HEK293 (cell line): ENCODE measurements around the gene PELI3.

Experiments used
- BCL11A ChIP-seq: fragments of 450-650 bp; formaldehyde crosslinking; IDR thresholded peaks from 2 replicates; pipeline ENCODE4 v1.5.1; 2016; ENCODE audit warnings: low read depth, missing biosample characterization, missing genetic modification characterization
- GFI1B ChIP-seq: fragments of 450-650 bp; formaldehyde crosslinking; IDR thresholded peaks from 2 replicates; pipeline ENCODE4 v1.5.1; 2016; ENCODE audit warnings: missing biosample characterization, missing genetic modification characterization
- HOXC10 ChIP-seq: sonication (generic); formaldehyde crosslinking; IDR thresholded peaks from 2 replicates; pipeline ENCODE4 v1.8.1; 2023; ENCODE audit warnings: mild to moderate bottlenecking, missing genetic modification reagents
- IKZF3 ChIP-seq: fragments of 450-650 bp; IDR thresholded peaks from 2 replicates; pipeline ENCODE4 v1.5.0; 2018; ENCODE audit warnings: missing biosample characterization, mild to moderate bottlenecking, missing genetic modification characterization, moderate library complexity
- KLF8 ChIP-seq: fragments of 450-650 bp; formaldehyde crosslinking; IDR thresholded peaks from 2 replicates; pipeline ENCODE4 v1.5.1; 2016; ENCODE audit warnings: missing biosample characterization, missing genetic modification characterization
- OSR2 ChIP-seq: fragments of 450-650 bp; formaldehyde crosslinking; IDR thresholded peaks from 2 replicates; pipeline ENCODE4 v1.5.1; 2016; ENCODE audit warnings: missing biosample characterization, missing genetic modification characterization
- RBAK ChIP-seq: fragments of 450-650 bp; formaldehyde crosslinking; IDR thresholded peaks from 2 replicates; pipeline ENCODE4 v1.5.1; 2016; ENCODE audit warnings: missing biosample characterization, missing genetic modification characterization
- SCRT2 ChIP-seq: fragments of 450-650 bp; formaldehyde crosslinking; IDR thresholded peaks from 2 replicates; pipeline ENCODE4 v1.5.1; 2016; ENCODE audit warnings: missing biosample characterization, missing genetic modification characterization
- SP7 ChIP-seq: fragments of 450-650 bp; formaldehyde crosslinking; IDR thresholded peaks from 2 replicates; pipeline ENCODE4 v1.5.1; 2016; ENCODE audit warnings: missing biosample characterization, missing genetic modification characterization
- ZBTB21 ChIP-seq: fragments of 450-650 bp; formaldehyde crosslinking; IDR thresholded peaks from 2 replicates; pipeline ENCODE4 v1.5.1; 2017; ENCODE audit warnings: missing biosample characterization, missing genetic modification characterization
- ZBTB8A ChIP-seq: fragments of 450-650 bp; formaldehyde crosslinking; IDR thresholded peaks from 2 replicates; pipeline ENCODE4 v1.5.1; 2016; ENCODE audit warnings: missing biosample characterization, missing genetic modification characterization
- ZFP69B ChIP-seq: fragments of 450-650 bp; formaldehyde crosslinking; IDR thresholded peaks from 2 replicates; pipeline ENCODE4 v1.5.1; 2016; ENCODE audit warnings: missing biosample characterization, missing genetic modification characterization
- ZIC2 ChIP-seq: fragments of 450-650 bp; formaldehyde crosslinking; IDR thresholded peaks from 2 replicates; pipeline ENCODE4 v1.5.1; 2016; ENCODE audit warnings: missing biosample characterization, missing genetic modification characterization
- ZNF157 ChIP-seq: fragments of 450-650 bp; formaldehyde crosslinking; IDR thresholded peaks from 2 replicates; pipeline ENCODE4 v1.5.1; 2016; ENCODE audit warnings: missing biosample characterization, missing genetic modification characterization
- ZNF184 ChIP-seq: fragments of 450-650 bp; IDR thresholded peaks from 2 replicates; pipeline ENCODE4 v1.5.1; 2018; ENCODE audit warnings: missing biosample characterization, mild to moderate bottlenecking, missing genetic modification characterization
- ZNF19 ChIP-seq: fragments of 450-650 bp; formaldehyde crosslinking; IDR thresholded peaks from 2 replicates; pipeline ENCODE4; 2016; ENCODE audit warnings: missing biosample characterization, missing genetic modification characterization, low read depth
- ZNF2 ChIP-seq: fragments of 450-650 bp; formaldehyde crosslinking; IDR thresholded peaks from 2 replicates; pipeline ENCODE4 v1.5.1; 2016; ENCODE audit warnings: missing biosample characterization, missing genetic modification characterization
- ZNF24 ChIP-seq: fragments of 450-650 bp; formaldehyde crosslinking; IDR thresholded peaks from 2 replicates; pipeline ENCODE4 v1.5.1; 2016; ENCODE audit warnings: missing biosample characterization, missing genetic modification characterization
- ZNF394 ChIP-seq: fragments of 450-650 bp; formaldehyde crosslinking; IDR thresholded peaks from 2 replicates; pipeline ENCODE4 v1.5.1; 2016; ENCODE audit warnings: missing biosample characterization, missing genetic modification characterization, mild to moderate bottlenecking, moderate library complexity, borderline replicate concordance
- ZNF548 ChIP-seq: fragments of 450-650 bp; formaldehyde crosslinking; IDR thresholded peaks from 2 replicates; pipeline ENCODE4 v1.5.1; 2016; ENCODE audit warnings: missing biosample characterization, missing genetic modification characterization
- ZNF626 ChIP-seq: fragments of 450-650 bp; sonication (Bioruptor Pico); formaldehyde crosslinking; IDR thresholded peaks from 2 replicates; pipeline ENCODE4 v1.5.1; 2018; ENCODE audit warnings: missing biosample characterization, missing genetic modification characterization, inconsistent platforms
- ZNF658 ChIP-seq: fragments of 450-650 bp; formaldehyde crosslinking; IDR thresholded peaks from 2 replicates; pipeline ENCODE4; 2016; ENCODE audit warnings: missing biosample characterization, missing genetic modification characterization
- ZNF707 ChIP-seq: fragments of 450-650 bp; formaldehyde crosslinking; IDR thresholded peaks from 2 replicates; pipeline ENCODE4 v1.5.1; 2016; ENCODE audit warnings: missing biosample characterization, missing genetic modification characterization
- ZNF830 ChIP-seq: fragments of 450-650 bp; IDR thresholded peaks from 2 replicates; pipeline ENCODE4 v1.5.0; 2018; ENCODE audit warnings: missing biosample characterization, missing genetic modification characterization, low read depth, mild to moderate bottlenecking, moderate library complexity
- ZNF837 ChIP-seq: fragments of 450-650 bp; formaldehyde crosslinking; IDR thresholded peaks from 2 replicates; pipeline ENCODE4 v1.5.1; 2016; ENCODE audit warnings: missing biosample characterization, missing genetic modification characterization
- ZNF843 ChIP-seq: fragments of 450-650 bp; formaldehyde crosslinking; IDR thresholded peaks from 2 replicates; pipeline ENCODE4 v1.5.1; 2016; ENCODE audit warnings: missing biosample characterization, missing genetic modification characterization
- TF ChIP-seq, protein P1 (sequence below): fragments of 450-650 bp; formaldehyde crosslinking; conservative IDR thresholded peaks from 2 replicates; pipeline ENCODE4 v1.5.1; 2016; ENCODE audit warnings: low read depth, missing biosample characterization, missing genetic modification characterization
- TF ChIP-seq, protein P2 (sequence below): fragments of 450-650 bp; formaldehyde crosslinking; IDR thresholded peaks from 2 replicates; pipeline ENCODE4 v1.5.1; 2016; ENCODE audit warnings: missing biosample characterization, missing genetic modification characterization
- TF ChIP-seq, protein P3 (sequence below): fragments of 450-650 bp; formaldehyde crosslinking; IDR thresholded peaks from 2 replicates; pipeline ENCODE4 v1.5.1; 2017; ENCODE audit warnings: missing biosample characterization, missing genetic modification characterization
- TF ChIP-seq, protein P4 (sequence below): fragments of 450-650 bp; formaldehyde crosslinking; IDR thresholded peaks from 2 replicates; pipeline ENCODE4 v1.5.1; 2016; ENCODE audit warnings: missing biosample characterization, missing genetic modification characterization
- TF ChIP-seq, protein P5 (sequence below): fragments of 450-650 bp; formaldehyde crosslinking; IDR thresholded peaks from 2 replicates; pipeline ENCODE4; 2016; ENCODE audit warnings: missing biosample characterization, missing genetic modification characterization

PELI3 gene

DNA sequence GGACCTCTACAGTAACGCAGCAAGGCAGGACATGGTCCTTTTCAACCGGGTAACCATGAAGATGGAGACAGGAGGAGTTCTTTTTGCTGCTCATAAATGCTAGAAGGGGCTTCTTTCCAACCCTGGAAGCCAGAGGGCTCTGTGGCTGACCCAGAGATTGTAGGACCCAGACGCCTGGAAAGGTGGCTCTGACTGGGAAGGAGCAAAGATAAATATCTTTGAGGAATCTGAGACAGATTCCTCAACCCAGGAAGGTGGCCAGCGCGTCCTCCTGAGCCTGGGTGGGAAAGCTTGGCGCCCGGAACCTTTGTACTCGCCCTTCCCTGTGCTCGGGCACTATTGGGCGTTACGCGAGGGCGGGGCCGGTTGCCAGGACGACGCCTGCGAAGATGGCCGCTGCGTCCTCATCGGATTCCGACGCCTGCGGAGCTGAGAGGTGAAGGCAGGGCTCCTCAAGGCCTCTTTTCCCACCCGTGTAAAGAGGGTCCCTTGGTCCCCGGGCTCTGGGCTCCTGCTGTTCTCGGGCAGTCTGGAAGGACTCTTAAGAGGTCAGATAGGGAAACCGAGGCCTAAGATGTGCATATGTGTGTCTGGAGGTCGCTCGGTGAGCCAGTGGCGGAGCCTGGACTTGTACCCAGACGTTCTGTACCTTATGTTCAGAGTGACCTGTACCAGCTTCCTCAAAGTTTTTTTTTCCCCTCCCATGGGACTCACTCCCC is 43.7 kb downstream of the PELI3 start, which contains the start of gene BBS1 (continued):
- TF ChIP-seq, protein P1, sequence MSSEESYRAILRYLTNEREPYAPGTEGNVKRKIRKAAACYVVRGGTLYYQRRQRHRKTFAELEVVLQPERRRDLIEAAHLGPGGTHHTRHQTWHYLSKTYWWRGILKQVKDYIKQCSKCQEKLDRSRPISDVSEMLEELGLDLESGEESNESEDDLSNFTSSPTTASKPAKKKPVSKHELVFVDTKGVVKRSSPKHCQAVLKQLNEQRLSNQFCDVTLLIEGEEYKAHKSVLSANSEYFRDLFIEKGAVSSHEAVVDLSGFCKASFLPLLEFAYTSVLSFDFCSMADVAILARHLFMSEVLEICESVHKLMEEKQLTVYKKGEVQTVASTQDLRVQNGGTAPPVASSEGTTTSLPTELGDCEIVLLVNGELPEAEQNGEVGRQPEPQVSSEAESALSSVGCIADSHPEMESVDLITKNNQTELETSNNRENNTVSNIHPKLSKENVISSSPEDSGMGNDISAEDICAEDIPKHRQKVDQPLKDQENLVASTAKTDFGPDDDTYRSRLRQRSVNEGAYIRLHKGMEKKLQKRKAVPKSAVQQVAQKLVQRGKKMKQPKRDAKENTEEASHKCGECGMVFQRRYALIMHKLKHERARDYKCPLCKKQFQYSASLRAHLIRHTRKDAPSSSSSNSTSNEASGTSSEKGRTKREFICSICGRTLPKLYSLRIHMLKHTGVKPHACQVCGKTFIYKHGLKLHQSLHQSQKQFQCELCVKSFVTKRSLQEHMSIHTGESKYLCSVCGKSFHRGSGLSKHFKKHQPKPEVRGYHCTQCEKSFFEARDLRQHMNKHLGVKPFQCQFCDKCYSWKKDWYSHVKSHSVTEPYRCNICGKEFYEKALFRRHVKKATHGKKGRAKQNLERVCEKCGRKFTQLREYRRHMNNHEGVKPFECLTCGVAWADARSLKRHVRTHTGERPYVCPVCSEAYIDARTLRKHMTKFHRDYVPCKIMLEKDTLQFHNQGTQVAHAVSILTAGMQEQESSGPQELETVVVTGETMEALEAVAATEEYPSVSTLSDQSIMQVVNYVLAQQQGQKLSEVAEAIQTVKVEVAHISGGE (tag by site-specific recombination), result peak; percentile 99
- TF ChIP-seq ZNF394 (tag by site-specific recombination) (peak; percentile 27; the same call in 1 of the 2 replicates), ZNF837 (tag by site-specific recombination) (no peak), ZNF157 (no peak), HOXC10 (CRISPR knock-in tag) (no peak), ZNF707 (tag by site-specific recombination) (no peak), SP7 (tag by site-specific recombination) (peak; percentile 86), SCRT2 (tag by site-specific recombination) (no peak), ZNF830 (no peak), ZNF24 (tag by site-specific recombination) (0 out of 2 replicates have a peak, but pooled peaks have one; percentile 54), ZNF658 (no peak), ZBTB8A (tag by site-specific recombination) (peak; percentile 69), BCL11A (tag by site-specific recombination) (no peak), ZFP69B (tag by site-specific recombination) (no peak), ZNF548 (tag by site-specific recombination) (no peak), ZNF2 (0 out of 2 replicates have a peak, but pooled peaks have one; percentile 61), KLF8 (tag by site-specific recombination) (peak; percentile 92), RBAK (tag by site-specific recombination) (no peak), ZBTB21 (tag by site-specific recombination) (no peak), ZNF843 (tag by site-specific recombination) (peak; percentile 19; the same call in 1 of the 2 replicates), OSR2 (no peak), ZIC2 (tag by site-specific recombination) (no peak), IKZF3 (tag by site-specific recombination) (no peak), GFI1B (tag by site-specific recombination) (no peak), ZNF184 (tag by site-specific recombination) (0 out of 2 replicates have a peak, but pooled peaks have one; percentile 15), ZNF626 (tag by site-specific recombination) (no peak), ZNF19 (no peak)
- TF ChIP-seq, protein P2, sequence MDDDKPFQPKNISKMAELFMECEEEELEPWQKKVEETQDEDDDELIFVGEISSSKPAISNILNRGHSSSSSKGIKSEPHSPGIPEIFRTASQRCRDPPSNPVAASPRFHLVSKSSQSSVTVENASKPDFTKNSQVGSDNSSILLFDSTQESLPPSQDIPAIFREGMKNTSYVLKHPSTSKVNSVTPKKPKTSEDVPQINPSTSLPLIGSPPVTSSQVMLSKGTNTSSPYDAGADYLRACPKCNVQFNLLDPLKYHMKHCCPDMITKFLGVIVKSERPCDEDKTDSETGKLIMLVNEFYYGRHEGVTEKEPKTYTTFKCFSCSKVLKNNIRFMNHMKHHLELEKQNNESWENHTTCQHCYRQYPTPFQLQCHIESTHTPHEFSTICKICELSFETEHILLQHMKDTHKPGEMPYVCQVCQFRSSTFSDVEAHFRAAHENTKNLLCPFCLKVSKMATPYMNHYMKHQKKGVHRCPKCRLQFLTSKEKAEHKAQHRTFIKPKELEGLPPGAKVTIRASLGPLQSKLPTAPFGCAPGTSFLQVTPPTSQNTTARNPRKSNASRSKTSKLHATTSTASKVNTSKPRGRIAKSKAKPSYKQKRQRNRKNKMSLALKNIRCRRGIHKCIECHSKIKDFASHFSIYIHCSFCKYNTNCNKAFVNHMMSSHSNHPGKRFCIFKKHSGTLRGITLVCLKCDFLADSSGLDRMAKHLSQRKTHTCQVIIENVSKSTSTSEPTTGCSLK (tag by site-specific recombination), result no peak
- TF ChIP-seq, protein P3, sequence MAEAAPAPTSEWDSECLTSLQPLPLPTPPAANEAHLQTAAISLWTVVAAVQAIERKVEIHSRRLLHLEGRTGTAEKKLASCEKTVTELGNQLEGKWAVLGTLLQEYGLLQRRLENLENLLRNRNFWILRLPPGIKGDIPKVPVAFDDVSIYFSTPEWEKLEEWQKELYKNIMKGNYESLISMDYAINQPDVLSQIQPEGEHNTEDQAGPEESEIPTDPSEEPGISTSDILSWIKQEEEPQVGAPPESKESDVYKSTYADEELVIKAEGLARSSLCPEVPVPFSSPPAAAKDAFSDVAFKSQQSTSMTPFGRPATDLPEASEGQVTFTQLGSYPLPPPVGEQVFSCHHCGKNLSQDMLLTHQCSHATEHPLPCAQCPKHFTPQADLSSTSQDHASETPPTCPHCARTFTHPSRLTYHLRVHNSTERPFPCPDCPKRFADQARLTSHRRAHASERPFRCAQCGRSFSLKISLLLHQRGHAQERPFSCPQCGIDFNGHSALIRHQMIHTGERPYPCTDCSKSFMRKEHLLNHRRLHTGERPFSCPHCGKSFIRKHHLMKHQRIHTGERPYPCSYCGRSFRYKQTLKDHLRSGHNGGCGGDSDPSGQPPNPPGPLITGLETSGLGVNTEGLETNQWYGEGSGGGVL (tag by site-specific recombination), result no peak
- TF ChIP-seq, protein P4, sequence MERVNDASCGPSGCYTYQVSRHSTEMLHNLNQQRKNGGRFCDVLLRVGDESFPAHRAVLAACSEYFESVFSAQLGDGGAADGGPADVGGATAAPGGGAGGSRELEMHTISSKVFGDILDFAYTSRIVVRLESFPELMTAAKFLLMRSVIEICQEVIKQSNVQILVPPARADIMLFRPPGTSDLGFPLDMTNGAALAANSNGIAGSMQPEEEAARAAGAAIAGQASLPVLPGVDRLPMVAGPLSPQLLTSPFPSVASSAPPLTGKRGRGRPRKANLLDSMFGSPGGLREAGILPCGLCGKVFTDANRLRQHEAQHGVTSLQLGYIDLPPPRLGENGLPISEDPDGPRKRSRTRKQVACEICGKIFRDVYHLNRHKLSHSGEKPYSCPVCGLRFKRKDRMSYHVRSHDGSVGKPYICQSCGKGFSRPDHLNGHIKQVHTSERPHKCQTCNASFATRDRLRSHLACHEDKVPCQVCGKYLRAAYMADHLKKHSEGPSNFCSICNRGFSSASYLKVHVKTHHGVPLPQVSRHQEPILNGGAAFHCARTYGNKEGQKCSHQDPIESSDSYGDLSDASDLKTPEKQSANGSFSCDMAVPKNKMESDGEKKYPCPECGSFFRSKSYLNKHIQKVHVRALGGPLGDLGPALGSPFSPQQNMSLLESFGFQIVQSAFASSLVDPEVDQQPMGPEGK, result no peak
- TF ChIP-seq, protein P5, sequence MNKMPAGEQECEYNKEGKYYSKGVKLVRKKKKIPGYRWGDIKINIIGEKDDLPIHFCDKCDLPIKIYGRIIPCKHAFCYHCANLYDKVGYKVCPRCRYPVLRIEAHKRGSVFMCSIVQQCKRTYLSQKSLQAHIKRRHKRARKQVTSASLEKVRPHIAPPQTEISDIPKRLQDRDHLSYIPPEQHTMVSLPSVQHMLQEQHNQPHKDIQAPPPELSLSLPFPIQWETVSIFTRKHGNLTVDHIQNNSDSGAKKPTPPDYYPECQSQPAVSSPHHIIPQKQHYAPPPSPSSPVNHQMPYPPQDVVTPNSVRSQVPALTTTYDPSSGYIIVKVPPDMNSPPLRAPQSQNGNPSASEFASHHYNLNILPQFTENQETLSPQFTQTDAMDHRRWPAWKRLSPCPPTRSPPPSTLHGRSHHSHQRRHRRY (tag by site-specific recombination), result no peak
